ENCODE results near the gene ARHGAP6. TPM values are rescaled to one million over a fixed set of nuclear protein-coding genes. Genes with fewer than 3 reads are reported as not detected.

The ARHGAP6 gene
- total and polyA plus RNA-seq, 2 experiments from 2014 or later: 0.26 to 0.59 TPM

DNA sequence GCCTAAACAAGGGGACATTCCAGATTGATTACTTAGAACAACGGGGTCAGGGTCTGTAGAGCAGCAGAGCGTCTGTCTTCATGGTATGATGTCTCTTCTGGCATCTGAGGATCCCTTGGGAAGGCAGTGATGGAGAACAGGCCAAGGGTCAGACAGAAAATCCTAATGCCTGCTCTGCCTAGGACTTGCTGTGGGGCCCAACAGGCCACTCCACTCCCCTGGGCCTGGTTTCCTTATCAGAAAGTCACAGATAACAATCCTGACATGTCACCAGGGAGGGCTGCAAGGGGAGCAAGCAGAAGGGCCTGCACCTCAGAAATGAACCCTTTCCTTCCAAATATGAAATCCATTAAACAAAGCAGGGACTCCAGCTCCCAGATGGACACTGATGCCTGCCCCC, 21.4 kb upstream of the ARHGAP6 start:
- no peaks in the 10 kb centered on the region for H3K9me2 ChIP-seq (ENCODE audit: insufficient read depth)
- no peak overlapping the region for H2AFZ ChIP-seq
- ATAC-seq (no peak), DNase-seq (ENCODE audit: low spot score) (no peak)
- TF ChIP-seq NANOG (IDR thresholded peaks at IDR 0.05; ENCODE audit: borderline replicate concordance) (no peak), REST (IDR thresholded peaks at IDR 0.05; ENCODE audit: unreplicated experiment) (no peak), STAT1 (IDR thresholded peaks at IDR 0.05; ENCODE audit: unreplicated experiment) (no peak), EZH2 (IDR thresholded peaks at IDR 0.05; ENCODE audit: low read depth, unreplicated experiment) (no peak), ZNF331 (CRISPR knock-in tag; IDR thresholded peaks at IDR 0.05; ENCODE audit: low read depth) (no peak), CREB1 (CRISPR knock-in tag; IDR thresholded peaks at IDR 0.05; ENCODE audit: low read depth) (no peak)
- no peaks in the 10 kb centered on the region for H3K79me2 ChIP-seq (replicated peaks; ENCODE audit: insufficient read depth)
- no peaks in the 10 kb centered on the region for H4K20me1 ChIP-seq (replicated peaks; ENCODE audit: insufficient read depth)
- H3F3A ChIP-seq (replicated peaks; ENCODE audit: low read depth): no peaks in the 10 kb centered on the region
- H3K4me3 ChIP-seq: no peak overlapping the region
- H3K4me2 ChIP-seq: no peak overlapping the region
- no peaks in the 10 kb centered on the region for H3K36me3 ChIP-seq (ENCODE audit: insufficient read depth)
- peaks cover 3% of the 10 kb centered on the region; the same call in 1 of the 3 replicates for H3K4me1 Mint-ChIP-seq
- no peaks in the 10 kb centered on the region for H3K36me3 Mint-ChIP-seq (ENCODE audit: low read depth)
- no peak overlapping the region for H3K27ac Mint-ChIP-seq
- H3K4me1 ChIP-seq (ENCODE audit: insufficient read depth): no peaks in the 10 kb centered on the region
- H3K27me3 Mint-ChIP-seq (ENCODE audit: insufficient read depth, low read depth, poor library complexity): no peaks in the 10 kb centered on the region
- no peaks in the 10 kb centered on the region; the same call in 2 of the 3 replicates for H3K9me3 Mint-ChIP-seq
- no peak overlapping the region for H3K4me3 Mint-ChIP-seq
- H3K27ac ChIP-seq (ENCODE audit: low read depth): no peak overlapping the region
- no peaks in the 10 kb centered on the region for H3K27me3 ChIP-seq (ENCODE audit: insufficient read depth)

GRCh38 chrX:11683057-11683456, 17.3 kb upstream of the ARHGAP6 start:
- no peak overlapping the region for H3K4me3 Mint-ChIP-seq
- no peak for ATAC-seq

More at GRCh38 chrX:11683057-11683456, 17.3 kb upstream of the ARHGAP6 start:
- no peak overlapping the region for H3K4me3 ChIP-seq
- Mint-ChIP-seq H3K4me1 (no peaks in the 10 kb centered on the region), H3K27me3 (ENCODE audit: insufficient read depth, low read depth, poor library complexity) (no peaks in the 10 kb centered on the region), H3K27ac (no peak overlapping the region), H3K9me3 (no peaks in the 10 kb centered on the region), H3K36me3 (ENCODE audit: low read depth) (no peaks in the 10 kb centered on the region)
- no peak overlapping the region for H3K4me2 ChIP-seq
- no peaks in the 10 kb centered on the region for H3K27me3 ChIP-seq (ENCODE audit: insufficient read depth)
- no peaks in the 10 kb centered on the region for H3F3A ChIP-seq (replicated peaks; ENCODE audit: low read depth)
- no peak overlapping the region for H3K27ac ChIP-seq (ENCODE audit: low read depth)
- H3K36me3 ChIP-seq (ENCODE audit: insufficient read depth): no peaks in the 10 kb centered on the region
- H4K20me1 ChIP-seq (replicated peaks; ENCODE audit: insufficient read depth): no peaks in the 10 kb centered on the region
- no peaks in the 10 kb centered on the region for H3K79me2 ChIP-seq (replicated peaks; ENCODE audit: insufficient read depth)
- no peaks in the 10 kb centered on the region for H3K4me1 ChIP-seq (ENCODE audit: insufficient read depth)
- no peaks in the 10 kb centered on the region for H3K9me2 ChIP-seq (ENCODE audit: insufficient read depth)
- no peak for TF ChIP-seq POLR2AphosphoS5 (IDR thresholded peaks at IDR 0.05; ENCODE audit: low read depth)
- TF ChIP-seq, protein P1, sequence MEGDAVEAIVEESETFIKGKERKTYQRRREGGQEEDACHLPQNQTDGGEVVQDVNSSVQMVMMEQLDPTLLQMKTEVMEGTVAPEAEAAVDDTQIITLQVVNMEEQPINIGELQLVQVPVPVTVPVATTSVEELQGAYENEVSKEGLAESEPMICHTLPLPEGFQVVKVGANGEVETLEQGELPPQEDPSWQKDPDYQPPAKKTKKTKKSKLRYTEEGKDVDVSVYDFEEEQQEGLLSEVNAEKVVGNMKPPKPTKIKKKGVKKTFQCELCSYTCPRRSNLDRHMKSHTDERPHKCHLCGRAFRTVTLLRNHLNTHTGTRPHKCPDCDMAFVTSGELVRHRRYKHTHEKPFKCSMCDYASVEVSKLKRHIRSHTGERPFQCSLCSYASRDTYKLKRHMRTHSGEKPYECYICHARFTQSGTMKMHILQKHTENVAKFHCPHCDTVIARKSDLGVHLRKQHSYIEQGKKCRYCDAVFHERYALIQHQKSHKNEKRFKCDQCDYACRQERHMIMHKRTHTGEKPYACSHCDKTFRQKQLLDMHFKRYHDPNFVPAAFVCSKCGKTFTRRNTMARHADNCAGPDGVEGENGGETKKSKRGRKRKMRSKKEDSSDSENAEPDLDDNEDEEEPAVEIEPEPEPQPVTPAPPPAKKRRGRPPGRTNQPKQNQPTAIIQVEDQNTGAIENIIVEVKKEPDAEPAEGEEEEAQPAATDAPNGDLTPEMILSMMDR (conservative IDR thresholded peaks at IDR 0.05; ENCODE audit: low read depth in 2 of 2): no peak
- H2AFZ ChIP-seq: no peak overlapping the region
- DNase-seq (ENCODE audit: low spot score): no peak
